Keratinocyte (primary cell): ENCODE measurements around the gene SH3GL3.
A peak's percentile ranks its signal among the peaks of the same experiment; 100 is the strongest.

Experiments used
- CTCF ChIP-seq, 3 experiments: IDR thresholded peaks in 1 of 3; conservative IDR thresholded peaks in 1 of 3; optimal IDR thresholded peaks in 1 of 3; 2 replicates in 2 of 3; 3 replicates in 1 of 3; pipeline versions ENCODE3 to v1.5.1; 2011; ENCODE audit warnings: low read length in 3 of 3, mild to moderate bottlenecking in 3 of 3, moderate library complexity in 2 of 3, control low read depth in 1 of 3, inconsistent platforms in 1 of 3; ENCODE audit not compliant: insufficient read depth in 2 of 3; ENCODE audit errors: extremely low read depth in 1 of 3
- EZH2 ChIP-seq: IDR thresholded peaks from one replicate; pipeline ENCODE4 v1.6.1; 2012; ENCODE audit warnings: inconsistent platforms, mild to moderate bottlenecking, low read length, moderate library complexity

GRCh38 chr15:83446904-83447709, at the start of gene SH3GL3:
- TF ChIP-seq CTCF (optimal IDR thresholded peaks at IDR 0.05 in 1 of 3, IDR thresholded peaks at IDR 0.05 in 1 of 3, conservative IDR thresholded peaks at IDR 0.05 in 1 of 3; ENCODE audit: extremely low read depth in 1 of 3, insufficient read depth in 2 of 3, low read length in 3 of 3) (peak; percentile 49 to 73 (median 65)), EZH2 (no peak)
